ENCODE measurements around the gene GTF3A. TPM values are rescaled to one million over a fixed set of nuclear protein-coding genes. Genes with fewer than 3 reads are reported as not detected.

The GTF3A gene
- total and polyA plus RNA-seq, 4 experiments from 2014 or later, result 225 to 688 (median 416) TPM

- CTCF ChIA-PET (ENCODE audit: partially characterized antibody), result interaction anchor here (1.2 kb wide), 1 partner anchor 10 kb away, joined by 4 read pairs; no protein-coding TSS in a partner anchor
- no peak for DNase-seq
- no peaks in the 10 kb centered on the region for H3K27me3 ChIP-seq (ENCODE audit: insufficient read depth, low read length)
- intact Hi-C loops (cut with micrococcal nuclease), result no loop called here
- H3K4me3 Mint-ChIP-seq, result no peak overlapping the region
- no peaks in the 10 kb centered on the region for H3K27me3 Mint-ChIP-seq
- H3K4me3 ChIP-seq (ENCODE audit: low read length in 2 of 2), result no peak overlapping the region
- H3K4me1 Mint-ChIP-seq, result peaks cover 1 to 13% (median 5%) of the 10 kb centered on the region in 4 donors
- POLR2A ChIA-PET (ENCODE audit: partially characterized antibody), result interaction anchor here (1.3 kb wide), 1 partner anchor 32 kb away, joined by 5 read pairs; the partner anchor contains the start of gene MTIF3
- H3K27ac Mint-ChIP-seq, result no peak overlapping the region
- H3K36me3 ChIP-seq (ENCODE audit: insufficient read depth, low read length), result no peaks in the 10 kb centered on the region
- no peaks in the 10 kb centered on the region for H3K36me3 Mint-ChIP-seq
- no peak overlapping the region for H3K27ac ChIP-seq (ENCODE audit: low read depth, low read length)
- no peaks in the 10 kb centered on the region for H3K9me3 ChIP-seq (ENCODE audit: control insufficient read depth in 1 of 2, low read length in 2 of 2)
- peaks cover 6% of the 10 kb centered on the region for H3K4me1 ChIP-seq (ENCODE audit: insufficient read depth, low read length)
- peaks cover 0 to 1% (median 0%) of the 10 kb centered on the region in 8 donors for H3K9me3 Mint-ChIP-seq
Observed at GRCh38 chr13:27419328-27419727, 5.1 kb upstream of the GTF3A start.

- POLR2A ChIA-PET (ENCODE audit: partially characterized antibody), result interaction anchor here (1.1 kb wide), 1 partner anchor 8 kb away, joined by 4 read pairs; no protein-coding TSS in a partner anchor
- peaks cover 8 to 23% (median 15%) of the 10 kb centered on the region in 4 donors for H3K4me1 Mint-ChIP-seq
- peak overlapping the region in 3 of 7 donors; percentile 12 to 52 (median 38) for H3K27ac Mint-ChIP-seq
- H3K4me3 Mint-ChIP-seq, result peak overlapping the region in 2 of 8 donors; percentile 13 to 46
- Histone ChIP-seq H3K27me3 (ENCODE audit: insufficient read depth, low read length) (no peaks in the 10 kb centered on the region), H3K4me1 (ENCODE audit: insufficient read depth, low read length) (peaks cover 19% of the 10 kb centered on the region), H3K27ac (ENCODE audit: low read depth, low read length) (no peak overlapping the region), H3K9me3 (ENCODE audit: control insufficient read depth in 1 of 2, low read length in 2 of 2) (no peaks in the 10 kb centered on the region), H3K4me3 (ENCODE audit: low read length in 2 of 2) (no peak overlapping the region), H3K36me3 (ENCODE audit: insufficient read depth, low read length) (no peaks in the 10 kb centered on the region)
- peaks cover 0 to 6% of the 10 kb centered on the region in 2 donors for H3K36me3 Mint-ChIP-seq
- no peak for DNase-seq
- H3K27me3 Mint-ChIP-seq, result no peaks in the 10 kb centered on the region
- peaks cover 0 to 1% (median 0%) of the 10 kb centered on the region in 8 donors for H3K9me3 Mint-ChIP-seq
- intact Hi-C loops (cut with micrococcal nuclease), result loop anchor here (10.0 kb wide), 1 partner anchor 1166 kb away; the partner anchor contains the start of gene CDK8
- CTCF ChIA-PET (ENCODE audit: partially characterized antibody), result interaction anchor here (1.2 kb wide), 1 partner anchor 199 kb away, joined by 3 read pairs; the partner anchor contains the start of gene LNX2
Observed at GRCh38 chr13:27421101-27421871, 3.1 kb upstream of the GTF3A start.

GRCh38 chr13:27423333-27423732, 1.1 kb upstream of the GTF3A start:
- Histone ChIP-seq H3K36me3 (ENCODE audit: insufficient read depth, low read length) (peaks cover 3% of the 10 kb centered on the region), H3K4me3 (ENCODE audit: low read length in 2 of 2) (no peak overlapping the region), H3K4me1 (ENCODE audit: insufficient read depth, low read length) (peaks cover 39% of the 10 kb centered on the region), H3K27me3 (ENCODE audit: insufficient read depth, low read length) (no peaks in the 10 kb centered on the region), H3K9me3 (ENCODE audit: control insufficient read depth in 1 of 2, low read length in 2 of 2) (no peaks in the 10 kb centered on the region), H3K27ac (ENCODE audit: low read depth, low read length) (peak overlapping the region; percentile 95)
- H3K27me3 Mint-ChIP-seq, result no peaks in the 10 kb centered on the region
- H3K36me3 Mint-ChIP-seq, result peaks cover 15 to 22% of the 10 kb centered on the region in 2 donors
- ChIA-PET POLR2A (ENCODE audit: partially characterized antibody) (interaction anchor here (1.7 to 7.9 kb wide), 3 partner anchors 13 to 29 kb away, joined by 4 to 588 read pairs (median 62); partner anchors contain the start of gene MTIF3), CTCF (ENCODE audit: partially characterized antibody) (interaction anchor here (1.1 to 1.4 kb wide), 2 partner anchors 33 to 404 kb away, joined by 3 to 5 read pairs; no protein-coding TSS in a partner anchor)
- H3K9me3 Mint-ChIP-seq, result peaks cover 0 to 1% (median 0%) of the 10 kb centered on the region in 8 donors
- no peak for DNase-seq
- intact Hi-C loops (cut with micrococcal nuclease), result loop anchor here (10.0 kb wide), 1 partner anchor 1169 kb away; the partner anchor contains the start of gene CDK8
- peaks cover 24 to 42% (median 33%) of the 10 kb centered on the region in 4 donors for H3K4me1 Mint-ChIP-seq
- peak overlapping the region; percentile 89 to 97 (median 95) for H3K27ac Mint-ChIP-seq
- peak overlapping the region; percentile 53 to 89 (median 80) for H3K4me3 Mint-ChIP-seq

- Mint-ChIP-seq H3K4me3 (peak overlapping the region; percentile 85 to 96 (median 94)), H3K9me3 (no peaks in the 10 kb centered on the region), H3K4me1 (peaks cover 28 to 54% (median 41%) of the 10 kb centered on the region in 4 donors), H3K36me3 (peaks cover 26 to 39% of the 10 kb centered on the region in 2 donors), H3K27me3 (no peaks in the 10 kb centered on the region), H3K27ac (peak overlapping the region; percentile 89 to 99 (median 97))
- Histone ChIP-seq H3K4me3 (ENCODE audit: low read length in 2 of 2) (peak overlapping the region; percentile 66 to 89), H3K4me1 (ENCODE audit: insufficient read depth, low read length) (peaks cover 57% of the 10 kb centered on the region), H3K9me3 (ENCODE audit: control insufficient read depth in 1 of 2, low read length in 2 of 2) (no peaks in the 10 kb centered on the region), H3K27ac (ENCODE audit: low read depth, low read length) (peak overlapping the region; percentile 95), H3K36me3 (ENCODE audit: insufficient read depth, low read length) (peaks cover 21% of the 10 kb centered on the region), H3K27me3 (ENCODE audit: insufficient read depth, low read length) (no peaks in the 10 kb centered on the region)
- intact Hi-C loops (cut with micrococcal nuclease), result loop anchor here (10.0 kb wide), 1 partner anchor 1171 kb away; the partner anchor contains the start of gene CDK8
- CTCF ChIA-PET (ENCODE audit: partially characterized antibody), result interaction anchor here (1.0 to 5.0 kb wide), 16 partner anchors 8 to 405 kb away, joined by 3 to 109 read pairs (median 8); partner anchors contain the start of genes LNX2 and MTIF3
- peak in 2 of 5 donors; percentile 22 to 55 for DNase-seq
- POLR2A ChIA-PET (ENCODE audit: partially characterized antibody), result interaction anchor here (0.8 to 7.9 kb wide), 19 partner anchors 7 to 1239 kb away, joined by 3 to 588 read pairs (median 5); partner anchors contain the start of genes LNX2, MTIF3, PAN3 and POLR1D
Observed at GRCh38 chr13:27425158-27425917, 919 bp downstream of the GTF3A start.

GRCh38 chr13:27425918-27426630, 1.7 kb downstream of the GTF3A start:
- Mint-ChIP-seq H3K36me3 (peaks cover 34 to 47% of the 10 kb centered on the region in 2 donors), H3K4me3 (peak overlapping the region; percentile 85 to 96 (median 94)), H3K4me1 (peaks cover 35 to 62% (median 48%) of the 10 kb centered on the region in 4 donors), H3K27me3 (no peaks in the 10 kb centered on the region), H3K27ac (peak overlapping the region; percentile 89 to 99 (median 97)), H3K9me3 (no peaks in the 10 kb centered on the region)
- ChIA-PET POLR2A (ENCODE audit: partially characterized antibody) (interaction anchor here (0.5 to 7.9 kb wide), 25 partner anchors 11 to 1419 kb away, joined by 3 to 588 read pairs (median 4); partner anchors contain the start of genes LNX2, MTIF3, PAN3 and POLR1D), CTCF (ENCODE audit: partially characterized antibody) (interaction anchor here (0.7 to 5.0 kb wide), 15 partner anchors 10 to 404 kb away, joined by 3 to 109 read pairs (median 8); partner anchors contain the start of genes LNX2 and MTIF3)
- H3K27me3 ChIP-seq (ENCODE audit: insufficient read depth, low read length), result no peaks in the 10 kb centered on the region
- H3K4me1 ChIP-seq (ENCODE audit: insufficient read depth, low read length), result peaks cover 59% of the 10 kb centered on the region
- no peaks in the 10 kb centered on the region for H3K9me3 ChIP-seq (ENCODE audit: control insufficient read depth in 1 of 2, low read length in 2 of 2)
- H3K4me3 ChIP-seq (ENCODE audit: low read length in 2 of 2), result peak overlapping the region; percentile 66 to 89
- H3K36me3 ChIP-seq (ENCODE audit: insufficient read depth, low read length), result peaks cover 28% of the 10 kb centered on the region
- intact Hi-C loops (cut with micrococcal nuclease), result loop anchor here (1.0 to 10.0 kb wide), 4 partner anchors 20 to 1171 kb away; partner anchors contain the start of genes CDK8 and MTIF3
- DNase-seq, result peak; percentile 77 to 94 (median 82)
- H3K27ac ChIP-seq (ENCODE audit: low read depth, low read length), result peak overlapping the region; percentile 95

- no peaks in the 10 kb centered on the region for H3K27me3 ChIP-seq (ENCODE audit: insufficient read depth, low read length)
- H3K36me3 Mint-ChIP-seq, result peaks cover 50 to 62% of the 10 kb centered on the region in 2 donors
- peak overlapping the region; percentile 85 to 96 (median 94) for H3K4me3 Mint-ChIP-seq
- no peaks in the 10 kb centered on the region for H3K9me3 Mint-ChIP-seq
- H3K4me3 ChIP-seq (ENCODE audit: low read length in 2 of 2), result peak overlapping the region; percentile 66 to 89
- peaks cover 44 to 75% (median 58%) of the 10 kb centered on the region in 4 donors for H3K4me1 Mint-ChIP-seq
- CTCF ChIA-PET (ENCODE audit: partially characterized antibody), result interaction anchor here (0.8 to 5.0 kb wide), 8 partner anchors 8 to 399 kb away, joined by 3 to 109 read pairs (median 15); partner anchors contain the start of genes LNX2, MTIF3 and POLR1D
- peak overlapping the region; percentile 95 for H3K27ac ChIP-seq (ENCODE audit: low read depth, low read length)
- peaks cover 40% of the 10 kb centered on the region for H3K36me3 ChIP-seq (ENCODE audit: insufficient read depth, low read length)
- no peaks in the 10 kb centered on the region for H3K27me3 Mint-ChIP-seq
- POLR2A ChIA-PET (ENCODE audit: partially characterized antibody), result interaction anchor here (1.3 to 7.9 kb wide), 8 partner anchors 9 to 712 kb away, joined by 3 to 588 read pairs (median 45); partner anchors contain the start of genes LNX2, MTIF3, PAN3 and POLR1D
- peaks cover 74% of the 10 kb centered on the region for H3K4me1 ChIP-seq (ENCODE audit: insufficient read depth, low read length)
- intact Hi-C loops (cut with micrococcal nuclease), result loop anchor here (1.0 to 10.0 kb wide), 2 partner anchors 13 to 1173 kb away; partner anchors contain the start of gene CDK8
- H3K27ac Mint-ChIP-seq, result peak overlapping the region; percentile 89 to 99 (median 97)
- no peak for DNase-seq
- no peaks in the 10 kb centered on the region for H3K9me3 ChIP-seq (ENCODE audit: control insufficient read depth in 1 of 2, low read length in 2 of 2)
Observed at GRCh38 chr13:27427641-27428040, 3.2 kb downstream of the GTF3A start.

Data from CD4-positive, alpha-beta memory T cell (primary cell).